GM12865 (cell line): ENCODE data around the gene ZBED6.
"Not testable (repeated sequence)": the region's sequence is repeated elsewhere in the genome, so short reads cannot be mapped to it uniquely, and the experiment has no call there.

Experiments
- DNase-seq: peaks from one replicate; pipeline ENCODE4 v3.0.0; 2010; ENCODE audit warnings: low read depth
- H3K4me3 ChIP-seq: 2 replicates; pipeline ENCODE4 v1.5.1; 2011; ENCODE audit warnings: mild to moderate bottlenecking, low read depth, low read length, control low read depth
- CTCF ChIP-seq: IDR thresholded peaks from 2 replicates; pipeline ENCODE4 v1.5.1; 2011; ENCODE audit warnings: low read length, control low read depth, low read depth, inconsistent platforms; ENCODE audit not compliant: insufficient read depth; ENCODE audit errors: missing control alignments

The ZBED6 gene

GRCh38 chr1:203760506-203760905 is 34.9 kb upstream of the ZBED6 start:
- no peak overlapping the region for H3K4me3 ChIP-seq
- DNase-seq: no peak
- no peak for TF ChIP-seq CTCF

GRCh38 chr1:203761958-203762357 is 33.5 kb upstream of the ZBED6 start:
- not testable (repeated sequence) for DNase-seq, H3K4me3 ChIP-seq

- TF ChIP-seq CTCF: no peak
- H3K4me3 ChIP-seq: no peak overlapping the region
- DNase-seq: no peak
Observed at GRCh38 chr1:203763505-203763904, 31.9 kb upstream of the ZBED6 start.

- DNase-seq: no peak
- H3K4me3 ChIP-seq: peak overlapping the region; percentile 54
- no peak for TF ChIP-seq CTCF
Observed at GRCh38 chr1:203764105-203765028, 31.1 kb upstream of the ZBED6 start.

GRCh38 chr1:203765029-203765837 is 30.2 kb upstream of the ZBED6 start, which contains the start of gene LAX1:
Gene LAX1, plus strand, starts transcription at chr1:203765183. Its CDS starts 383 bp downstream, at chr1:203765566.
- DNase-seq: peak; percentile 84
- TF ChIP-seq CTCF: no peak
- H3K4me3 ChIP-seq: peak within 1 kb of the TSS; percentile 54

- no peak overlapping the region for H3K4me3 ChIP-seq
- no peak for TF ChIP-seq CTCF
- no peak for DNase-seq
Observed at GRCh38 chr1:203768256-203768655, 27.2 kb upstream of the ZBED6 start.
